Stimulated activated CD4-positive, alpha-beta T cell treated with anti-CD3 and anti-CD28 coated beads, Interleukin-2, amount 100 ng/mL, for 4 hours (primary cell): ENCODE results near the gene TMEM35B.
"Not testable (repeated sequence)": the region's sequence is repeated elsewhere in the genome, so short reads cannot be mapped to it uniquely, and the experiment has no call there.

ENCODE experiments used
- DNase-seq: peaks from one replicate; pipeline ENCODE4 v3.0.0-alpha.2; 2020; ENCODE audit warnings: low read depth

TMEM35B gene

GRCh38 chr1:34984793-34985608 is at the start of gene TMEM35B:
TMEM35B (minus strand) TSS chr1:34985347; CDS start chr1:34985305, 42 bp downstream.
- DNase-seq, result peak; percentile 66

- DNase-seq, result no peak
Measured at GRCh38 chr1:35033346-35033745, 48.2 kb upstream of the TMEM35B start.

GRCh38 chr1:35032384-35032739 is 47.2 kb upstream of the TMEM35B start:
- DNase-seq, result no peak

GRCh38 chr1:35030756-35031446 is 45.8 kb upstream of the TMEM35B start:
- peak; percentile 22 for DNase-seq

GRCh38 chr1:35030338-35030737 is 45.2 kb upstream of the TMEM35B start:
- no peak for DNase-seq

- no peak for DNase-seq
Measured at GRCh38 chr1:35029761-35030160, 44.6 kb upstream of the TMEM35B start.

GRCh38 chr1:35016406-35016805 is 31.3 kb upstream of the TMEM35B start:
- no peak for DNase-seq

GRCh38 chr1:35014486-35014885 is 29.3 kb upstream of the TMEM35B start:
- no peak for DNase-seq

GRCh38 chr1:35005711-35006110 is 20.6 kb upstream of the TMEM35B start:
- no peak for DNase-seq

GRCh38 chr1:35001743-35002142 is 16.6 kb upstream of the TMEM35B start:
- DNase-seq, result no peak

- DNase-seq, result no peak
Measured at GRCh38 chr1:34994878-34995277, 9.7 kb upstream of the TMEM35B start.

- DNase-seq, result no peak
Measured at GRCh38 chr1:34988581-34988980, 3.4 kb upstream of the TMEM35B start.

- no peak for DNase-seq
Measured at GRCh38 chr1:34988147-34988546, 3.0 kb upstream of the TMEM35B start.

- DNase-seq, result no peak
Measured at GRCh38 chr1:34987018-34987417, 1.9 kb upstream of the TMEM35B start.

- DNase-seq, result not testable (repeated sequence)
Measured at GRCh38 chr1:34985609-34985904, 410 bp upstream of the TMEM35B start.

- no peak for DNase-seq
Measured at GRCh38 chr1:34984435-34984792, 733 bp downstream of the TMEM35B start.

- DNase-seq, result no peak
Measured at GRCh38 chr1:34983700-34984355, 1.3 kb downstream of the TMEM35B start.

GRCh38 chr1:34982820-34983376 is 2.2 kb downstream of the TMEM35B start:
- DNase-seq, result no peak

- DNase-seq, result no peak
Measured at GRCh38 chr1:34980715-34981114, 4.4 kb downstream of the TMEM35B start.

GRCh38 chr1:34978921-34979320 is 6.2 kb downstream of the TMEM35B start:
- DNase-seq, result no peak

GRCh38 chr1:34977858-34978257 is 7.3 kb downstream of the TMEM35B start:
- no peak for DNase-seq

- no peak for DNase-seq
Measured at GRCh38 chr1:34977210-34977471, 8.0 kb downstream of the TMEM35B start.
